Hindlimb muscle (tissue), 1 donor: Measurements from ENCODE around the gene VPS45. TPM values are rescaled to one million over a fixed set of nuclear protein-coding genes. Genes with fewer than 3 reads are reported as not detected.

ENCODE experiments used
- DNase-seq: peaks from one replicate; pipeline ENCODE4 v3.0.0-alpha.2; 2013
- polyA plus RNA-seq: library from polyadenylated mRNA; unstranded; fragments of 120-200 nt; gene quantifications from one replicate; pipeline ENCODE4 v1.2.1, GENCODE V29; 2013; ENCODE audit not compliant: insufficient read length

VPS45 gene
- polyA plus RNA-seq, 1 donor, result 42.9 TPM

DNA sequence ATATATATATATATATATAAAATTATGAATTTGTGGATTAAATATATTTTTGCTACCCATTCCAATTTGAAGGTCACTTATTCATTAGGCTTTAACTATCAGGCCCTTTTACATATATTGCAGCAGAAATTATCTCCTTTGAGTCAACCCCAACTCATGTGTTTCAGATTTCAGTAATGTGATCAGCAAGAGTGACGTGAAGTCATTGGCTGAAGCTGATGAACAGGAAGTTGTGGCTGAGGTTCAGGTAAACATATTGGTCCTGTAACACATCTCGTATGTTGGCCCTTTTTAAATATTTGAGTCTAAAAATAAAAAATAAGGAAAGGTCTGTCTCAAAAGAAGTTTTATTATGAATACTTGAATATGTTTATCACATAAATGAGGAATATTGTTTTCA is 8.5 kb downstream of the VPS45 start:
- no peak for DNase-seq

DNA sequence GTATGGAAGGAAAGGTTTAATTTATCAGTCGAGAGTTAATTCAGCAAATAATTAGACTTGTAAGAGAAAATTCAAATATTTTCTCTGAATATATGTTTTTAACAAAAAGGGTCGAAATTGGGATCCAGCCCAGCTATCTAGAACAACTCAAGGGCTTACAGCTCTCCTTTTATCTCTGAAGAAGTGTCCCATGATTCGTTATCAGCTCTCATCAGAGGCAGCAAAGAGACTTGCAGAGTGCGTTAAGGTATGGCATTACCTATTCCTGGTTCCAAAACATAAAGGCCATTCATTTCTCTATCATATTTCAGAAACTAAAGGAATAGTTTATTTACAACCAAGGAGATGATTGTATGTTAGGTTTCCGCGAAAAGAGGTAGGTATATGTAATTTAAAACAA is 9.4 kb downstream of the VPS45 start:
- DNase-seq, result no peak

DNA sequence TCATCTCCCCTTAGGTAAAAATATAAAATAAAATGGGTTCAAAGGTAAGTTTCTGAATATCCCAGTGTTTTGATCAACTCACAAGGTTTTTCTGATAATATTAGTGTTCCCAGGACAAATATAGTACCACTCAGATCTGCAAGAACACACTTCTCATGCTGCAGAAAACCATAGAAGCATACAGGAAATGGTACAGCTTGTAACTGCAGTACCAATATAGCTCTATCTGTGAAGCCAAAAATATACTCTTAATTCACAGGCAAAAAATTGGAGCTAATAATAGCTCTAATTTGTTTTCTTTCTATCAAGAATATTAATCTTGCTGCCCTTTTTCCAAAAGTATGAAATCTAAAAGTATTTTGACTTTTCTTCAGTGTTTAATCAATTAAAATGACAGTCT is 13.2 kb downstream of the VPS45 start:
- DNase-seq, result no peak

DNA sequence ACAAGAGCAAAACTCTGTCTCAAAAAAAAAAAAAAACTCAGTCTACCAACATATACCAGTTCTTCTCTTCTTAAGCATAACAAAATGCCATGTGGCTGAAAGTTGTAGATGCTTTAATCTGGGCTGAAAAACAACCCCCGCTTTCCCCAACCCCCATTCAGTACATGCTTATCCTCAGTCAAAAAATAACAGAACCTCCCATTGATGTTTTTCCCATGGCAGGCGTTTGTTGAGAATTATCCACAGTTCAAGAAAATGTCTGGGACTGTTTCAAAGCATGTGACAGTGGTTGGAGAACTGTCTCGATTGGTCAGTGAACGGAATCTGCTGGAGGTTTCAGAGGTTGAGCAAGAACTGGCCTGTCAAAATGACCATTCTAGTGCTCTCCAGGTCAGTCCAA is 14.9 kb downstream of the VPS45 start:
- no peak for DNase-seq

DNA sequence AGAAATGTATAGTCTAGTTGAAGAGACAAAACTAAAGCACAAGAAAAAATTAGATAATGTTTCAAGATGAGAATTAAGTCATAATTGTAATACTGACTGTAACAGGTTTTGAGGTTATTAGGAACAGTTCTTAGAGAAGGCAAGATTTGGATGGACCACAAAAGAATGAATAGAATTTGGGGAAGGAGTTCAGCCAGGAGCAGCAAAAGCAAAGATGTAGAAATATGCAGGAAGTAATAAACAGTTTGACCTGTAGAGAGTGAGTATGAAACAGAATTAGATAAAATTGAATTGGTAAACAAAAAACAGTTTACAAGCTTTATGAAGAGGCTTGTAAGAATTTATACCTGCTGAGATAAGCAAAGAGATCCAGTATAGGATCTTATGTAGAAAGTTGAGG is 16.3 kb downstream of the VPS45 start:
- DNase-seq, result no peak

DNA sequence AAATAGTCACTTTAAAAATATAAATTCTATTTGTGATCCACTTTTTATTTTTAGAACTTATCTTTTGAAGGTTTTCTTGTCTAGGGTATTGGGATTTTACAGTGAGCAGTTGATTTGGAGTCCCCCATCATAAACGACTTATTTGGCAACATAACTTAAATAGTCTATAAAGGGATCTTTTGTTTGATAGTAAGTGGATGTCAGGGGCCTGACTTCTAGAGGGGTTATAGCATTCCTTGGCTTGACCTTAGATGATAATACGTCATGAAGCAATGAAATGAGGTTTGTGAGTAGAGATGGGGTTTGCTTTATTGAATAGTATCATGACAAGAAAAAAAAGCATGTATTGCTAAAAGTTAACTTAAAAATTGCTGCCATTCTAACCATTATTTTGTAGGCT is 17.8 kb downstream of the VPS45 start:
- DNase-seq, result no peak

DNA sequence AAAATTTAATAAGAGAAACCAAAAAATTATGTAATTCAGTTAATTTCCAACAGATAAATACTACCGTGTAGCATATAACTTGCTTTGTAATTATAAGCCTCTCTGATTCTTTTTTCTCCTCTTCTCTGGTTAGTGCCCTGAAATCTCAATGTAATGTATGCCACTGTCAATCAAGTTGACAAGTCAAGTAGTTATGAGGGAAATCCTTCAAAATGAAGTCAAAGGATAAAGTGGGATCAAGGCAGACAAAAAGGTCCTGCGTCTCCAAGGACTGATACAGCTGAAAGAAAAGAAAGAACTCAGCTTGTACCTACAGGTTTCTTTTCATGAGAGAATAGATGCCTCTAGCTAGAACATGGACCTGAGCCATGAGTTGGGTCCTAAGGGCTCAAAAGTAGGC is 19.8 kb downstream of the VPS45 start:
- no peak for DNase-seq

DNA sequence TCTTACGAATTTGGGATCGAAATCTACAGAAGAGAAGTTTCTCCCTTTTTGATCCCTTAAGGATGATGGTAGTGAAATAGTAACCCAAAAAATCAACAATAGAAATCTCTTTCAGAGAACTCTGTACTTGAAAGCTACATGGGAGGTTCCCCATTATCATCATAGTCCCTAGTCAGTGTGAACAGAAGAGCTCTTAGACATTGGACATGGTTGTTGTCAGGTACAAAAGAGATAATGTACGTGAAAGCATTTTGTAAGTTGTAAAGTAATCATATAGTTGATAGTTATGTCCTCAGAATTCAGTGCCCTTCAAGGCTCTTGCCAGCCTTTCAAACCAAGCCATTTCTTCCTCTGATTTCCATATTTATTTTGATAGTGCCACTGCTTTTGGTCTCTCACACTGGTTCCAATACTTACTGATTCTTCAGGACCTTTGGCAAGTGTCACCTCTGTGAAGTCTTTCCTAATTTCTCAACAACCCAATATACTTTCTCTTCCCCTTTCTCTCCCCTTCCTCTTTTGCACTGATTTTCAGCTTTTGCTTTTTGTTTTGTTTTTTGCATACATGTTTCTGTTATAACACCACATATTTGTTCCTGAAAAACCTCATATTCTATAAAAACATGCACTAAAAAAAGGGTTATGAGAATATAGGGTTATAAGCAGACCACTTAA is 22.4 kb downstream of the VPS45 start:
- DNase-seq, result no peak

DNA sequence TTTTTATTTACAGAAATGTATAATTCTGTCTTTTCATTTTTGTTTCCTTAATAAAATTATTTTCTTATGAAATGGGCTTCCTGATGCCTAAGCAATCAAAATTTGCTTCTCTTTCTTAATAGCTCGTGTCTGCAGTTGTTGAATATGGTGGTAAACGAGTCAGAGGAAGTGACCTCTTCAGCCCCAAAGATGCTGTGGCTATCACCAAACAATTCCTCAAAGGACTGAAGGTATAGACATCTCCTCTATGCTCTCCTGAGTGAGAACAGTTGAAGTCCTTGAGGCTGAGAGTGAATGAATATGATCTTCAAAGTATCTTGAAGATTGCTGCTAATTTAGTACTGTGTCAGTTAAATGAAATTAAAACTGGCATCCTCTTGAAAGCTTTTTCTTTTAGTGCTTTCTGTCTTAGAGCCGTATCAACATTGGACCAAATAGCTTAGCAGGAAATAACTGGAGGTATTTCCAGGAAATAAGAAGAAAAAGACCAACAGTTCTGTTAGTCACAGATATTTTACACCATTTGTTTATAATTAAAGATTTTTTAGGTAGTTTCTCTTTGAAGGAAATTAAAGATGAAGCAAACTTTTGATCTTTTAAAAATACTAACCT is 24.7 kb downstream of the VPS45 start:
- no peak for DNase-seq

DNA sequence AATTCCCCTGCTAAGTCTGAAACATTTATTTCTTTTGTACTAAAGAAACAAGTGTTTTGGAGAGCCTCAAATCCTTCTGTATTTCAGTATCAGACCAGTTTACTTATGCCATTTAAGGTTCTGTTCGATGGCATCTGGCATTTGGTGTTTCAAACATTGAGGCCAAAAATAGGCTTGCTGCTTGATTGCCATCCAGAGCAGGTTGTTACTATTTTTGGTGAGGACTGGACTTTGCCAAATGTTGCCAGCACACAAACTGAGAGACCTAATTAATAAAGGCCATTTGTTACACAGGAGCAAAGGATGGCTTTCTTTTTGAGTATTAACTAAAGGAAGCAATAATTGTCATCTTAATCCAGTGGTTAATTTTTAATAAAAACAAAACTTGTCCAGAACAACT is 26.2 kb downstream of the VPS45 start:
- DNase-seq, result no peak

DNA sequence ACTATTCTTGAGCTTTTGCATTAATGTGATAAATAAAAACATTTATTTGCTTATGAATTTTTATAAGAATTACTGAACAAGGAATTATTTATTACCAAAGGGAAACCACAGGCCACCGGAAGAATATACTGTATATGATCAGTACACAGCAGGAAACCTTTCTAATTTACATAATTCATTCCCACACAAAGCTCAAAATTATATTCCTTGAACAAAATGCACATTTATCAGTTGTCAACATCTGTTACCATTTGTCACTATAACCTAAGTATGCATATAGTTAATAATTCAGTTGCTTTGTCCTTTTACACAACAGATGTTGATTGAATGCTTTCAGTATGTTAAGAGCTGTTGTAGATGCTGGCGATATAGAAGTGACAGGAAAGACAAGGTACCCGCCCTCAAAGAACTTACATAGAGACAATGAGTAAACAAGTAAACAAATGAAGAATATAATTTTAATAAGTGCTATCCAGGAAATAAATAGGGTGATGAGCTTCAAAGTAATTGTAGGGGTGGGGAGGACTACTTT is 27.2 kb downstream of the VPS45 start:
- DNase-seq, result no peak

DNA sequence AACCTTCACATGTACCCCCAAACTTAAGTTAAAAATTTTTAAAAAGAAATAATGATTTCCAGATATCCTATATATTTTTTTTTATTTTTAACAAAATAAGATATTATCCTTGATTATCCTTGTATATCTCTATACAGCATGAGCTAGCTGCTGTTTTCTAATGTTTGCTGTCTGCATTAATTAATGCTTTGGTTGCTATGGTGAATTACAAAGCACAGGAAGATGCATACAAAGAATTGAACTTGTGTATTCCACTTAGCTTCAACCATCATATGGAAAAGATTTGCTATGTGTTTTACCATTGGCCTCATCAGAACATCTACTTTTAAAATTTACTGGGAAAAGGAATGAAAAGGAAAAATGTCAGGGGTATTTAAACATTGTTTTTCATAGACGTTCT is 35.4 kb downstream of the VPS45 start:
- DNase-seq, result no peak

DNA sequence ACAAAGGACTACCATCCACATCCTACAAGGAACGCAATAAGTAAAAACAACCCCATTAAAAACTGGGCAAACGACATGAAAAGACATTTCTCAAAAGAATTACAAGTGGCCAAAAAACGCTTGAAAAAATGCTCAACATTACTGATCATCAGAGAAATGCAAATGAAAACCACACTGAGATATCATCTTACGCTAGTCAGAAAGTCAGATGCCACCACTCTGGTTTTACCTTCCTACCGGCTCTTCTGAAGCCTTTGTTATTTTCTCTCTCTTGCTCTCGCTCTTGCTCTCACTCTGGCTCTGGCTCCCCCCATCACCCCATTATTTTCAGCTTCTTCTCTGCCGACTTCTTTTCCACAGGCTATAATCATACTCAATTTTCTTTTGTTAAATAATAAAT is 38.8 kb downstream of the VPS45 start:
- no peak for DNase-seq

DNA sequence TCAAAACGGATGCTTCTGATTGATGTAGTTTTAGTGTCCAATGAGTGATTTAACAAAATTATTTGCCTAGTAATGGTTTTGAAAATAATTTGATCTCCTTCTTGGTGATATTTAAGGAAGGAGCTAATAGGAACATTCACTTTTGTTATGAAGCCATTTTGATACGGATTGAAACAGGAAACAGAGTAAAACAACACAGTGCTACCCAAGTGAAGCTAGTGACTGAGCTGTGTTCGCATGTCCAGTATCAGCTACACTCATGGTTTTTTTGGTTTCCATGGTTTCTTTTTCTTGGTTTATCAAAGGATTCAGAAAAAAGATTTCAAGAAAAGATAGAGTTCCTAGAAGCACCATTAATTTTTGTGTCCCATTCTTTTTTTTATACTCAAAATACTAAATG is 42.0 kb downstream of the VPS45 start:
- DNase-seq, result no peak

DNA sequence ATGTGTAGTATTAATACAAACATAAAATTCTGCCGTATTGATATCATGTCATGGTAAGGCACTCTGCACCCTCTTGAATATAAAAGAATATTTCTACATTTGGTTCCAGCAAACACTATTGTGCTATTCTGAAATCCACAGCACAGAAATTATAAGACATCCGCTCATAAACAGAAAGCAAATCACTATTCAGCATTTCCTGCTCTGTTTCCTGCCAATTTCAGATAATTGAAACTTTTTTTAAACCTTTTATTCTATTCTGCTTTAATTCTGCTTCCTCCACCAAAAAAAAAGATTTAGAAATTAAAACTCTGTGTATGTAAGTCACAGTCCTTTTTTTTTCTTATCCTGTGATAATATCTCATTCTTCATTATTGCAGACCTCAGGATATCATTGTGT is 42.5 kb downstream of the VPS45 start:
- no peak for DNase-seq

DNA sequence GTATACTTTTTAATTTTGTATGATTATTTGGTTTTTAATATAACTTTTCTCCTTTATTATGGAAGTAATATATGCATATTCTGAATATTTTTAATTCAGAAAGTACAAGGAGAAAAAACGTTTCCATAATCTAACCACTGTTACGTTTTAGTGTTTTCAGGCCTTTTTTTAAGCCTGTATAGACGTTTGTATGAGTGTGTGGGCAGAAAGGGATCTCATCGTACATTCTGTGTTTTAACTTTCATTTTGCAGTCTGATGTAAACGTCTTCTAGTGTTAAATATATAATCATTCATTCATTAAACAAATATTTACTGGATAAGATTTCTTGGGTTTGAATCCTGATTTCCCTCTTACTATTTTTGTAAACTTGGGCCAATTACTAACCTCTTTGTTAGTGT is 44.1 kb downstream of the VPS45 start:
- DNase-seq, result no peak

DNA sequence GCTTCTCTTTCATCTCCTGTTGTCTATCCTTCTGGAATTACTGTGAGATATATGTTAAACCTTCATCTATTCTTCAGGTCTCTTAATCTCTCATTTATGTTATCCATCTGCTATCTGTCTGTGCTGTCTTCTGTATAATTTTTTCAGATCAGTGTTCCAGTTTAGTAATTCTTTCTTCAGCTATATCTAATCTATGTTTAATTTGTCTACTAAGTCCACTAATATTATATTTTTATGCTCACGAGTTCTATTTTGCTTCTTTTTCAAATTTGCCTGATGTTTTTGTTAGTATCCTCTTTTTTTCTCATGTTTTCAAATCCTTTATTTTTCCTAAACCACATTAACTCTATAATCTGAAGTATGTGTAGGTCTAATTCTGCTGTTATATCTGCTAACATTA is 47.5 kb downstream of the VPS45 start:
- DNase-seq, result no peak

DNA sequence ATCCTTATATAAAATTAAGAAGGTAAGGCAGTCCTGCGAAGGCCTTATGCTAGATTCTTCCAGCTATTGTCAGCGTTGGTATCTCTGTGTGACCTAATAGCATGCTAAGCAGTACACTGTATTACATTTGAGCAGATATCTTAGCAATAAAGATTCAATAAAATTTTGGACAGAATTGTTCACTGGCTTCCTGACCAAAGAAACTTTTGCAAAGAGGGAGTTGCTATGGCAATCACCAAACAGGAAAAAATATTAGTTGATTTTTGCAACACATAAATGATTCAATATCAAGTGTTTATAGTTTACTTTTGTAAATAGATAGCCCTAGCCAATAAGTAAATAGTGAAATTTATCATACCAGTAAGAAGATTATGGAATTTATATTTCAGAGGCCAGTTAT is 51.1 kb downstream of the VPS45 start:
- DNase-seq, result peak; percentile 24

DNA sequence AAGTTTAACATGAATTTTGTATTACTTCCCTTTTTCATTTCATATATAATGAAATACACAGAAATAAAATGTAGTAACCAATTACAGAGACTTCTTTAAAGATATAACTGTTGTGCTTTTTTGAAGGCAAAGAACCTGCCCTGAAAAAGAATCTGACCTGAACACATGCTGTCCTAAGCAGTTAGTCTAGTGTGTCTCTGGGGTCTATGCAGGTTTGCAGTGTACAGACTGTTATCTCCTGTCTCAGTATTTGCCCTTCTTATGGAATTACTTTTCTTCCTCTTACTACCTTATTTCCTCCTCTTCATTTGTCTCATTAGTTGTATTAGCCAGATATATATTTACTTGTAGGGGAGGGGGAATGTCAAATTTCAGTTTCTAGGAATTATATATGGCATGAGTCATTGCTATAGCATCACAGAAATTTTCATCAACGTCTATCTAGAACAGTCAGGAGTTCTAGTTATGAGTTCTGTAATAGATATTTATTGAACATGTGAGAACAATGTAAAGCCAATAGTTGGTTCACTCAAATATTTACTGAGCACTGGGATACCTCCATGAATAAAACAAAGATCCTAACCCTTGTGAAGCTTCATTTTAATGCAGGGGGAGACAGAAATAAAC is 53.8 kb downstream of the VPS45 start:
- no peak for DNase-seq

DNA sequence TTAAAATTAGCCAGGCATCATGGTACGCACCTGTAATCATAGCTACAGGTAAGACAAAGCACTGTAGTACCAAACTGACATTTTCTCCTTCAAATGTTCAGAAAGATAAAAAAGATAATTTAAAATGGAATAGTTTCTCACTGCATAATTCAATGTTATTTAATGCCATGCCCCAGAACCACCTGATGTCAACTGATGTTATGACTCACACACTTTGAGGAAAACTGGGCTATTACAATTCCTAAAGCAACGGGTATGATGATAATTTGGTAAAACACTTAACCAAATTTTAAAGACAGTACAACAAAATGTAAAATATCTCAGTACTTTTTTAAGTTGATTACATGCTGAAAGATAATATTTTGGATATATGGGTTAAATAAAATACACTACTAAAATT is 59.2 kb downstream of the VPS45 start:
- no peak for DNase-seq

DNA sequence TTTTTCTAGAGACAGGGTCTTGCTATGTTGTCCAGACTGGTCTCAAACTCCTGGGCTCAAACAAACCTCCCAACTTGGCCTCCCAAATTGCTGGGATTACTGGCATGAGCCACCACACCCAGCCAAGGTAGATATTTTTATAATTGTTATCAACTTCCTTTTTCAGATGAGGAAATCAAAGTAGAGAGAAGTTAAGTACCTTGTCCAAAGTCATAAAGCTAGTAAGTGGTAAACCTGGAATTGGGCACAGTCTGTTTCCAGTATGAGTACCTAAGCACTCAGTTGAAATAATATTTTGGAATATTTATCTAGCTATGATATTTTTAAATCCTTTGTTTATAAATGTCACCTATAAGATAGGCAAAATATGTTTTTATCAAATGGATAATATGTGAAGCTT is 59.9 kb downstream of the VPS45 start:
- no peak for DNase-seq

DNA sequence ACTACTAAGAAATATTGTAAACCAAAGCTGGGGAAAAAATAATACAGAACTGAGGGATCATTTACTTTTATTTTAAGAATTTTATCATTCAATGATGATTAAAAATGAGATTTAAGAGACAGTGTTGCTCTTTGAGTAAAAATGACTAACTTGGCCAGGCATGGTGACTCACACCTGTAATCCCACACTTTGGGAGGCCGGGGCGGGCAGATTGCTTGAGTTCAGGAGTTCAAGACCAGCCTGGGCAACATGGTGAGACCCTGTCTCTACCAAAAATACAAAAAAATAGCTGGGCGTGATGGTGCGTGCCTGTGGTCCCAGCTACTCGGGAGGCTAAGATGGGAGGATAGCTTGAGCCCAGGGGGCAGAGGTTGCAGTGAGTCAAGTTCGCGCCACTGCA is 60.3 kb downstream of the VPS45 start:
- DNase-seq, result no peak

DNA sequence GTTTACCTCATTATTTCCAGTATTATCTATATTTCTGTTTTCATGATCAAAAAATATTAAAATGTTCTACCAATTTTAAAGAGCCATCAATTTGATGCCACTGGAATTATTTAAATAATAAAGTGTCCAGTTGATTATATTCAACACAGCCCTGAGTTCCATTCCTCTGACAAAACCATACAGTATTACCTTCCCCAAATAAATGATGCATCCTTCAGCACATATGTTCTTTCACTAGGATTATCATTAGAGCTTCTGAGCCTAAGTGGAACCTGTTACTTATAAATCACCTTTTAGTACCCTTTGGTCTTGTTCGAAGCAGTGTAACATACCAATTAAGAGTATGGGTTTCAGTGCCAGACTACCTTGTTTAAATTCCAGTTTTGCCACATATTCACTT is 64.8 kb downstream of the VPS45 start:
- DNase-seq, result no peak

DNA sequence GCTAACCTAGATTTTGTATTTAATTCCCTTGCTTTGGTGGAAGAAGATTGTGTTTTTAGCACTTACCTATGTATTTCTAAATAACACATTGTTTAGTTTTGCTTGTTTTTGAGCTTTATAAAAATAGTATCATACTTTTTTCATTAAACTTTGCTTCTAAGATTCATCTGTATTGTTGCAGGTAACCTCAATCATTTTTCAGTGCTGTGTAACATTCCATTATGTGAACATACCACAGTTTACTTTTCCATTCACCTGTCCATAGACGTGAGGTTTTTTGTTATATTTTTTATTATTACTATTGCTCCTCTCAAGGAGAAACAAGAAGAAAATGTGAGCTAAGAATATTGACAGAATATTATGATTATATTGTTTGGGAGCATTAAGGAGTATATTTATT is 67.0 kb downstream of the VPS45 start:
- DNase-seq, result no peak
